Measurements from ENCODE around the gene GNAT3. TPM values are rescaled to one million over a fixed set of nuclear protein-coding genes. Genes with fewer than 3 reads are reported as not detected.

Gene GNAT3
- total and polyA plus RNA-seq, 4 donors = not detected

GRCh38 chr7:80444811-80445210, 67.1 kb downstream of the GNAT3 start:
- Histone ChIP-seq H3K4me3 (ENCODE audit: low read depth in 1 of 3, low read length in 3 of 3) (no peak overlapping the region), H3K9me3 (ENCODE audit: control insufficient read depth in 4 of 4, low read length in 3 of 4) (no peaks in the 10 kb centered on the region), H3K27me3 (ENCODE audit: control insufficient read depth in 4 of 4, insufficient read depth in 4 of 4, low read length in 3 of 4) (no peaks in the 10 kb centered on the region), H3K36me3 (ENCODE audit: control insufficient read depth in 4 of 4, insufficient read depth in 3 of 4, low read depth in 1 of 4, low read length in 3 of 4) (no peaks in the 10 kb centered on the region), H3K9ac (ENCODE audit: low read depth in 1 of 2, low read length in 2 of 2) (no peak overlapping the region), H3K27ac (ENCODE audit: low read depth in 1 of 2, low read length in 2 of 2) (no peak overlapping the region), H3K4me1 (ENCODE audit: control insufficient read depth in 4 of 4, insufficient read depth in 4 of 4, low read length in 3 of 4) (peaks cover 0 to 3% (median under 1%) of the 10 kb centered on the region in 4 donors)
- WGBS = 96% methylated on average over 1 of the region's 1 CpG
- TF ChIP-seq GABPA (IDR thresholded peaks at IDR 0.05 in 1 of 2, conservative IDR thresholded peaks at IDR 0.05 in 1 of 2) (no peak), MAX (IDR thresholded peaks at IDR 0.05) (no peak), ZBTB33 (IDR thresholded peaks at IDR 0.05) (no peak), REST (IDR thresholded peaks at IDR 0.05) (no peak), CTCF (IDR thresholded peaks at IDR 0.05; ENCODE audit: low read depth, low read length, missing input control) (no peak), JUND (IDR thresholded peaks at IDR 0.05) (no peak), NR2F2 (IDR thresholded peaks at IDR 0.05) (no peak), SP1 (IDR thresholded peaks at IDR 0.05) (no peak)
- DNase-seq (ENCODE audit: low spot score) = no peak

GRCh38 chr7:80443325-80443724, 68.5 kb downstream of the GNAT3 start:
- no peak for DNase-seq (ENCODE audit: low spot score)
- no peaks in the 10 kb centered on the region for H3K36me3 ChIP-seq (ENCODE audit: control insufficient read depth in 4 of 4, insufficient read depth in 3 of 4, low read depth in 1 of 4, low read length in 3 of 4)
- TF ChIP-seq NR2F2 (IDR thresholded peaks at IDR 0.05) (no peak), REST (IDR thresholded peaks at IDR 0.05) (no peak), TAF1 (conservative IDR thresholded peaks at IDR 0.05) (no peak), EGR1 (IDR thresholded peaks at IDR 0.05; ENCODE audit: low read depth in 2 of 2) (no peak), ATF3 (IDR thresholded peaks at IDR 0.05) (no peak)
- no peaks in the 10 kb centered on the region for H3K4me1 ChIP-seq (ENCODE audit: control insufficient read depth in 4 of 4, insufficient read depth in 4 of 4, low read length in 3 of 4)
- H3K9ac ChIP-seq (ENCODE audit: low read depth in 1 of 2, low read length in 2 of 2) = no peak overlapping the region
- WGBS = 86% methylated on average over 3 of the region's 3 CpGs
- H3K27ac ChIP-seq (ENCODE audit: low read depth in 1 of 2, low read length in 2 of 2) = no peak overlapping the region
- no peak overlapping the region for H3K4me3 ChIP-seq (ENCODE audit: low read depth in 1 of 3, low read length in 3 of 3)
- H3K9me3 ChIP-seq (ENCODE audit: control insufficient read depth in 4 of 4, low read length in 3 of 4) = no peaks in the 10 kb centered on the region
- H3K27me3 ChIP-seq (ENCODE audit: control insufficient read depth in 4 of 4, insufficient read depth in 4 of 4, low read length in 3 of 4) = no peaks in the 10 kb centered on the region

Measured in liver (tissue), 9 donors.